GM19351 (cell line): ENCODE results near the gene VSTM4.
A peak's percentile ranks its signal among the peaks of the same experiment; 100 is the strongest.

Experiments used
- ATAC-seq: cut with Tn5 transposase; IDR thresholded peaks from one replicate; pipeline ENCODE4 v1.9.1; 2021; ENCODE audit warnings: mild to moderate bottlenecking, moderate library complexity; ENCODE audit not compliant: unreplicated experiment

The VSTM4 gene

DNA sequence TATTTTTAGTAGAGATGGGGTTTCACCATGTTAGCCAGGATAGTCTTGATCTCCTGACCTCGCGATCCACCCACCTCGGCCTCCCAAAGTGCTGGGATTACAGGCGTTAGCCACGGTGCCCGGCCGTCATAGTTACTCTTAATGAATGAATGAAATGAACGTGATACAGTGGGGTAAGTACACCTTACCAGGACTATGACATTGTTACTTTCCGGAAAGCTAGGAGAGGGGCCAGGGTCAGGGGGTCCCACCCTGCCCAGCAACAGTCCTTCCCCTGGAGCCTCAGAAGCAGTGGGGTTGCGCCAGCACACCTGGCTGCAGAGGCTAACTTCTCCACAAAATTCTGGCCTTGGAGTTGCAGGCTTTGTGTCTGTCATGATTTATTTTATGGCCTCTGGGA is 21.4 kb downstream of the VSTM4 start:
- no peak for ATAC-seq

- ATAC-seq = no peak
Measured at GRCh38 chr10:49092477-49092876, 22.8 kb downstream of the VSTM4 start.

DNA sequence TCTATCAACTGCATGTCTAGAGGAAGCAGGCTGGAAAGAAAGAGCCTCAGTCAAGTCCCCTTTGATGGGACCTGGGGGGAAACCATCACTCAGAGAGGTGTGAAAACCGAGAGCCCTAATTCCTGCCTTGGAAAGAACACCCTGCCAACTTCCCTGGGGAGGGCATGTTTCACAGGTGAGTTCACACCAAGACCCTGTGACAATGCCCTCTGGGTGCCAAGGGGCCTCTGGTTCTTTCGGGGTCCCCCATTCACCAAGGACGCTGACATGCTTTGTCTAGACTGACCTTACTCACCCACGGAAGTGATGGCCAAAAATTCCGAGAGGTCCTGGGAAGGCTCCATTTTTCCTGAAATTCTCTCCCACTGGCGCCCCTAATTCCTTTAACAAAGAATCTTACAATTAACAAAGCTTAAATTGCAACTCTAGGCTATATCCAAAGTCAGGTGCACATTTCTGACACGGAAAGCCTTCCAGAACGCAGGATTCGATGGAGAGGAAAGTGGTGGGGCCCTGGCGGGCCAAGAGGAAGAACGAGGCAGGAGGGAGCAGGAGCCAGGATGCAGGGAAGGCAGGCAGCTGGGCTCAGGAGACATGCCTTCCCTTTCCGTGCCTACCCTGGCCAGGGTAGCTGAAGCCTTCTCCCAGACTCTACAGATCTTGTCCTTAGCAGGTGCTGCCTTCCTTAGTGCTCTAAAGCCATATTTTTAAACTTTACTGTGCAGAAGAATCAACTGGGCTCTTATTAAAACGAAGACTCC is 23.7 kb downstream of the VSTM4 start:
- no peak for ATAC-seq

GRCh38 chr10:49090696-49091380 is 24.5 kb downstream of the VSTM4 start:
- no peak for ATAC-seq

GRCh38 chr10:49090189-49090575 is 25.1 kb downstream of the VSTM4 start:
- no peak for ATAC-seq

- ATAC-seq = no peak
Measured at GRCh38 chr10:49089557-49090188, 25.6 kb downstream of the VSTM4 start.

- no peak for ATAC-seq
Measured at GRCh38 chr10:49089152-49089551, 26.2 kb downstream of the VSTM4 start.

DNA sequence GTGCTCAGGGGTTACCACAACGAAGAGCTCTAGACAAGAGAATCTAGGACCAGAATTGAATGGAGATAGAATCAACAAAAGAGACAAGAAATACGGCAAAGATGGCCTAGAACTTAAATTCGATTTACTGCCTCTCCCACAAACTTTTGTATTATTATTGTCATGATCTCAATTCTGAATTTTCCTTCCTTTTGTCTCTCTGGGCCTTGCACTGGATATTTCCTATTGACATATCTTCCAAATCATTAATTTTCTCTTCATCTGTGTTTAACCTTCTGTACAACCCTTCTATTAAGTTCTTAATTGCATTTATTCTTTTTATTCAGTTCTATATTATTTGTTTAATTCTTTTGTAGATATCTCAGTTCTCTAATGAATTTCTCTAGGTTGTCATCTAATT is 28.4 kb downstream of the VSTM4 start:
- ATAC-seq = no peak

DNA sequence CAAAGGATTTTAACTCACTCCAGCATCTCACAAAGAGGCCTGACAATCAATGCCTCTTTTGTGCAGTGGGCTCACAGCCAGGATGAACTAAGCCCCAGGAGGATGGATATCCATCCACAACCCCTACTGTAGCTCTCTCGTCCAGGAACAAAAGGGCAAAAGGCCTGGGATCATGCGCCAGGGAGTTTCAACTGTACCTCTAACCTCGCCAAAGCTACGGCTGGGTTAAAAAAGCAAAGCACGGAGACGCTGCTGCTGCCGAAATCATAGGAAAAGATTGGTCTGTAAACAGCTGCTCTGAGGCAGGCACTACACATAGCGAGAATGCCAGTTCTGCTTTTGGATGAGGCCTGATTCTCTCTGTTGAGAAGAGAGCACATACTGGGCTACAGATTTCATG is 32.1 kb downstream of the VSTM4 start:
- ATAC-seq = no peak

- ATAC-seq = no peak
Measured at GRCh38 chr10:49082766-49083165, 32.6 kb downstream of the VSTM4 start.

DNA sequence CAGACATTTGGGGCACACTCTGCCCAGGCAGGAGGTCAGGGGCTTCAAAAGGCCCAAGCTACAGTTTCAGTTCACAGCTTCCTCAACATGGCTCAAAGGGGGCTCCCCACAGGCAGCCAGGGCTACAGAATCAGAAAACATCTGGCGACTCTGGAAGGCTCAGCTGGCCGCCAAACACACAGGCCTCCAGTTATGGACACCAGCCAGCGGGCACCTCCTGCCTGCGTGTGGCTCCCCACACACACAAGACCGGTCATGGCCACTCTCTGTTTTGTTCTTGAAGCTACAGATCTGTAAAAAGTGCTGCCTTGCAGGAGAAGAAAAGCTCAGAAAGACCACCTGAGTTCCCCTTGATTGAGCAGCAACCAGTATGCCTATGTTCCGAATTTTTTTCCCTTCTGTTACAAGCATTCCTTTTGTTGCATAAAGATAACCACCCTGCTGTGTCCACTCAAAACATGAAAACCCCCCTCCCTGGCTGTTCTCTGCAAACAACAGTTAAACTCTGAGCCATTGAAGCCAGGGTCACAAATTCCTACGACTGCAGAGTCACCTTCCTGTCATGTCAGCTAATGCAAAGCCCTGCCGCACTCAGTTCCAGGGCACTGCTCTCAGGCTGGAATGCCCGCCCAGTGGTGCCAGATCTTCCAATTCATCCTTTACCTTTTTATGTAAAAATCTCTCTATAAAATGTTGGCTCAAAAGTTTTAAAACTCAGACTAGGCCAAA is 33.6 kb downstream of the VSTM4 start:
- no peak for ATAC-seq

DNA sequence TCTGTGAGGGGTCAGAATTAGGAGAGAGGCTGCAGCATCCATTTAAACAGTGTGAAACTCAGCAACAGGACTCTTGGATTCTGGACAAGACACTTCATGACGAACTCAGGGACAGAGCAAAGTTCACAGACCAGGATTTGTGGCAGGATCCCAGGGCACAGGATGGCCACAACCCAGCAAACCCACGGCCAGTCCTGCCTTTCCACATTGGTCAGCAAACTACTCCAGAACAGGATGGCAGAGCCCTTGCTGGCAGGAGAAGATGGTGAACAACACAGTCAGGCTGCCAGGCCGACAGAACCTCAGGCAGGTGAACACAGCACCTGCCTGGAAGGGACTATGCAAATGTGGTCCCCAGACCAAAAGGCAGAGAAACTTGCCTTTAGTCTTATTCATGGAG is 34.4 kb downstream of the VSTM4 start:
- ATAC-seq = no peak

- ATAC-seq = no peak
Measured at GRCh38 chr10:49080071-49080470, 35.3 kb downstream of the VSTM4 start.

DNA sequence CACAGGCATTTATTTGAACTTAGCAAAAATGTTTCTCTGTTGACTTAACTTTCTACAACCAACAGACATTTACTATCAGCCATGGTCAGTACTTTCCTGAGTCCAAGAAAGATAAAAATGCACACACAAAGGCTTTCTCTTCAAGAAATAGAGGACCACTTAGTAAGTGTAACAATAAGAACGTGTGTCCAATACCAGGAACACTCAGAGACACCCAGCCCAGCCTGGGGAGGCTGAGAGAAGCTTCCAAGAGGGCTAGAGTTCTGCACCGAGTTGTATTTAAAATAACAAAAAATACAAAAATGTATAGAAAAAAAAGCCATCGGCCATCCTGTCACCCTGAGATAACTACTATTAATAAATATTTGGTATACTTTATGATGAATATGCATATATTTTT is 35.8 kb downstream of the VSTM4 start:
- ATAC-seq = no peak

DNA sequence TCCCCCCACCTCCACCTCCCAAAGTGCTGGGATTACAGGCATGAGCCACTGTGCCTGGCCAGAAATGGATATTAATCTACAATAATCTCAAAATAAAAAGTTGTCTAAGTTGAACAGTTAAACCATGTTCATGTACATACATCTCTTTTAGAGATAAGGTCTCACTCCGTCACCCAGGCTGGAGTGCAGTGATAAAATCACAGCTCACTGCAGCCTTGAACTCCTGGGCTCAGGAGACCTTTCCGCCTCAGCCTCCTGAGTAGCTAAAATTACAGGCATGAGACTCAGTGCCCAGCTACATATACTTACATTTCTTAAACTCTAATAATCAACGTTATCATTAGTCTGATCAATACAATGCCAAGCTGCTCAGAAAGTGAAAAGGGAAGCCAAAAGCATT is 36.2 kb downstream of the VSTM4 start:
- ATAC-seq = no peak

DNA sequence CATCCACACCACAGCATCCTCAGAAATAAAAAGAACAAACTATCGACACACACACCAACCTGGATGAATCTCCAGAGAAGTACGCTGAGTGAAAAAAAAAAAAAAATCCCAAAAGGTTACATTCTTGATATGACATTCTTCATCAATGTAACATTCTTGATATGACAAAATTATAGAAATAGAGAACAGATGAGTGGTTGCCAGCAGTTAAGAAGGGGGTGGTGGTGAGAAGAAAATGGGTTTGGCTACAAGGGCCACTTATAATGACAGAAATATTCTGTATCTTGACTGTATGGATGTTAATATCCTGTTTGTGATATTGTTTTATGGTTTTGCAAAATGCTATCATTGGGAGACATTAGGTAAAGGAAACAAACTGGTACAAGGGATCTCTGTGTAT is 36.9 kb downstream of the VSTM4 start:
- ATAC-seq = no peak

GRCh38 chr10:49076741-49077521 is 38.4 kb downstream of the VSTM4 start:
- ATAC-seq = peak; percentile 81

DNA sequence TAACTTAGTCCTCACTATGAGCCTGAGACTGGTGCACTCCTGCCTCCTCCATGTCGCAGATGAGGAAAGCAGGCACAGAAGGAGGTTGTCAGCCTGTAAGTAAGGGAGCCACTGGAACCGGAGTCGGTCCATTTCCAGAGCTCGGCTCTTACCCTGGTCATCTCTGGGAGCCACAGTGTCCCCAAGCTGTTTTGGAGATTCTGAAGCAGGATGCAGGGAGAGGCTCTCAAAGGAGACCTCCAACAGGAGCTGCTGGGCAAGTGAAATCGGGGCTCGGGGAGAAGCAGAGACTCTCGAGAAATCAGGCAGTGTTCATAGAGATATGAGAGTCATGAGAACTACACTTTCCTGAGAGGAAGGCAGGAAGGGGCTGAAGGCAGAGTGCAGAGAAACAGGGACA is 39.0 kb downstream of the VSTM4 start:
- no peak for ATAC-seq

DNA sequence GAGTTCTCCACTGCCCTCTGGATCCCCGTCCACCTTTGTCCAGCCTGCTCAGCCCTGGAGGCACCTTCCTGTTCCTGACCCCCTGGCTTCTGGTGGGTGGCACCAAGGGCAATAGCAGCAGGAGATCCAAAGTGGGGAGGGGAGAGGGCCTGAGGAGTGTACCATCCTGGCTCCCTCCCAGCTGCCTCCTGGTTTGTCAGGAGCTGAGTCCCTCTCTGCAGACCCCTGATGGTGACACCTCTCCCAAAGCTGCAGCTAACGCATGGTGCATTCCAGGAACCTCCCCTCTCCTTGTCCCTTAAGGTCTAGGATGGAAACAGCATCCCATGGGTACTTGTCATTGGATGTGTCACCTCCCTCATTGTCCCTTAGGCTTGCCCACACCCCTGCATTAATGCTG is 39.6 kb downstream of the VSTM4 start:
- ATAC-seq = no peak

DNA sequence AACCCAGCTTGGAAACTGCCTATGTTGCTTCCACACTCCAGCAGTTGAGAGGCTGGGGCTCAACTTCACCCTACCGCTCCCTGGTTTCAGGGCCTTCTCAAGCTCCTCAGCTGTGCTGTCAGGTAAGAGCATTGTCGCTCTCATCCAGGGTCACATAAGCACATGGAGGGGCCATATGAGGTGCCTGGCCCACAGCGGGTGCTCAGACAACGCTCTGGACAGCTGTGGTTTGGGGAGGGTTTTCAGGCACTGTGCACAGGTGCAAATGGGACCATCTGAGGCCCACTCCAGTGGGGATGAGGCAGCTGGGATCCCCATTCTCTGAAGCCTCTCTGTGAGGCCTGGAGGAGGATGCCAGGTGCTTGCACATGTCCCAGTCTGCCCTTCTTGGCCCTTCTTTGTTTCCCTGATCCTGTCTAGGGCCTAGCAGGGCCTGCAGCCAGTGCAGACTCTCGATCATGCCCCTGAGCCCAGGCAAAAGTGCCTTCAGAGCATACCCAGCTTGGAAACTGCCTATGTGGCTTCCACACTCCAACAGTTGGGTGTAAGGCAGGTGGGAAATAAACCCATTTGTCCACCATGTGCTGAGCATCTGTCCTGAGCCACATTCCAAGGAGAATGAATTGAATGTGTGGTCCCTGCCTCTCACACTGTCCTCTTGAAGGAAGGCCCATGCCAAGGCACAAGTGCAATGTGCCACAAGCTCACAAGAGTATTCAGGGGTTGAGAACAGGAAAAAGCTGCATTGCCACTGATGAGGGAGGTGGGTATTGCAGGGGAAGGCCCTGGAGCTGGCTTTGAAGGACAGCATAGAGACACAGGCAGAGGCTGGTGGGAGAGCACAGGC is 40.3 kb downstream of the VSTM4 start:
- no peak for ATAC-seq
